Stimulated activated CD4-positive, alpha-beta T cell treated with anti-CD3 and anti-CD28 coated beads, Interleukin-2, amount 100 ng/mL, for 48 hours (primary cell): ENCODE results near the gene ADRA1B.
"Not testable (repeated sequence)": the region's sequence is repeated elsewhere in the genome, so short reads cannot be mapped to it uniquely, and the experiment has no call there.

Experiments used
- DNase-seq, 2 donors: peaks; one replicate each; pipeline ENCODE4 v3.0.0-alpha.2; 2020

Gene ADRA1B

GRCh38 chr5:159933531-159934485 lies 17.5 kb downstream of the ADRA1B start:
- DNase-seq: no peak

GRCh38 chr5:159935946-159936345 lies 19.7 kb downstream of the ADRA1B start:
- no peak for DNase-seq

- DNase-seq: no peak
Measured at GRCh38 chr5:159936686-159937329, 20.5 kb downstream of the ADRA1B start.

GRCh38 chr5:159937580-159937979 lies 21.3 kb downstream of the ADRA1B start:
- no peak for DNase-seq

- no peak for DNase-seq
Measured at GRCh38 chr5:159943326-159943725, 27.0 kb downstream of the ADRA1B start.

GRCh38 chr5:159944056-159944600 lies 27.8 kb downstream of the ADRA1B start:
- DNase-seq: no peak

- DNase-seq: no peak
Measured at GRCh38 chr5:159945359-159945758, 29.1 kb downstream of the ADRA1B start.

GRCh38 chr5:159947708-159948358 lies 31.6 kb downstream of the ADRA1B start:
- no peak for DNase-seq

- DNase-seq: no peak
Measured at GRCh38 chr5:159951387-159951786, 35.1 kb downstream of the ADRA1B start.

- DNase-seq: no peak
Measured at GRCh38 chr5:159951834-159952233, 35.6 kb downstream of the ADRA1B start.

GRCh38 chr5:159953609-159954008 lies 37.3 kb downstream of the ADRA1B start:
- no peak for DNase-seq

GRCh38 chr5:159955056-159955624 lies 38.9 kb downstream of the ADRA1B start:
- no peak for DNase-seq

- DNase-seq: no peak
Measured at GRCh38 chr5:159956074-159956473, 39.8 kb downstream of the ADRA1B start.

GRCh38 chr5:159961176-159962160 lies 45.2 kb downstream of the ADRA1B start:
- DNase-seq: no peak

- DNase-seq: no peak
Measured at GRCh38 chr5:159962214-159962613, 45.9 kb downstream of the ADRA1B start.

GRCh38 chr5:159963935-159964334 lies 47.7 kb downstream of the ADRA1B start:
- no peak for DNase-seq

GRCh38 chr5:159965031-159965837 lies 49.0 kb downstream of the ADRA1B start:
- DNase-seq: peak; percentile 15 to 30

GRCh38 chr5:159965838-159966128 lies 49.5 kb downstream of the ADRA1B start:
- DNase-seq: not testable (repeated sequence)

GRCh38 chr5:159969966-159970365 lies 53.7 kb downstream of the ADRA1B start:
- no peak for DNase-seq

- DNase-seq: no peak
Measured at GRCh38 chr5:159971038-159971437, 54.8 kb downstream of the ADRA1B start.

GRCh38 chr5:159971514-159971913 lies 55.2 kb downstream of the ADRA1B start:
- no peak for DNase-seq
